Neural cell (in vitro differentiated cells): ENCODE results near the gene FBRSL1. TPM values are rescaled to one million over a fixed set of nuclear protein-coding genes. Genes with fewer than 3 reads are reported as not detected.

ENCODE experiments used
- H2AFZ ChIP-seq: fragments of 200-600, 300-800 bp; sonication (generic), shearing (Covaris generic); 2 replicates; pipeline ENCODE4 v1.6.0; 2014; ENCODE audit warnings: low read depth, mild to moderate bottlenecking, antibody characterized with exemption, low read length, moderate library complexity
- H3F3A ChIP-seq: fragments of 200-600 bp; shearing (Covaris generic); 2 replicates; pipeline ENCODE4 v1.6.1; 2016; ENCODE audit warnings: mild to moderate bottlenecking, moderate library complexity, mixed read lengths, antibody characterized with exemption, low read length; ENCODE audit not compliant: insufficient read depth, poor library complexity, severe bottlenecking
- H3K27ac ChIP-seq: fragments of 200-600, 300-800 bp; sonication (generic), shearing (Covaris generic); 2 replicates; pipeline ENCODE4 v1.5.1; 2014; ENCODE audit warnings: mild to moderate bottlenecking, low read length, moderate library complexity
- H3K27me3 ChIP-seq: fragments of 300-800, 200-600 bp; sonication (generic), shearing (Covaris generic); 2 replicates; pipeline ENCODE4 v1.6.0; 2014; ENCODE audit warnings: mild to moderate bottlenecking, low read depth, low read length, moderate library complexity; ENCODE audit not compliant: insufficient read depth
- H3K36me3 ChIP-seq: fragments of 300-800, 200-600 bp; sonication (generic), shearing (Covaris generic); 2 replicates; pipeline ENCODE4 v1.5.1; 2014; ENCODE audit warnings: mild to moderate bottlenecking, antibody characterized with exemption, low read length, moderate library complexity; ENCODE audit not compliant: insufficient read depth
- H3K4me2 ChIP-seq: fragments of 300-800, 200-600 bp; sonication (generic), shearing (Covaris generic); 2 replicates; pipeline ENCODE4 v1.6.0; 2014; ENCODE audit warnings: mild to moderate bottlenecking, low read length
- H3K4me3 ChIP-seq: fragments of 300-800, 200-600 bp; sonication (generic), shearing (Covaris generic); 2 replicates; pipeline ENCODE4 v1.5.1; 2014; ENCODE audit warnings: mild to moderate bottlenecking, low read length, moderate library complexity
- H3K79me2 ChIP-seq: fragments of 200-600 bp; shearing (Covaris generic); replicated peaks from 2 replicates; pipeline ENCODE4 v1.6.0; 2014; ENCODE audit warnings: mild to moderate bottlenecking, low read length, moderate library complexity; ENCODE audit not compliant: insufficient read depth
- H3K9ac ChIP-seq: fragments of 300-800, 200-600 bp; sonication (generic), shearing (Covaris generic); 2 replicates; pipeline ENCODE4 v1.6.1; 2016; ENCODE audit warnings: mild to moderate bottlenecking, low read length, mixed read lengths
- H3K9me2 ChIP-seq: fragments of 200-600 bp; shearing (Covaris generic); 2 replicates; pipeline ENCODE4 v1.6.1; 2016; ENCODE audit warnings: mild to moderate bottlenecking, low read length, mixed read lengths; ENCODE audit not compliant: insufficient read depth
- H3K9me3 ChIP-seq: fragments of 200-600, 300-800 bp; sonication (generic), shearing (Covaris generic); 2 replicates; pipeline ENCODE4 v1.6.1; 2016; ENCODE audit warnings: mild to moderate bottlenecking, mixed run types, low read length, moderate library complexity, mixed read lengths
- H4K20me1 ChIP-seq: fragments of 200-600 bp; shearing (Covaris generic); 2 replicates; pipeline ENCODE4 v1.6.1; 2016; ENCODE audit warnings: mild to moderate bottlenecking, mixed run types; ENCODE audit not compliant: insufficient read depth
- EP300 ChIP-seq: fragments of 450-650 bp; conservative IDR thresholded peaks from 2 replicates; pipeline ENCODE4 v1.6.1; 2014; ENCODE audit warnings: antibody characterized with exemption, mild to moderate bottlenecking, moderate library complexity; ENCODE audit not compliant: poor library complexity, severe bottlenecking
- EZH2 ChIP-seq: fragments of 200-600, 300-800 bp; shearing (Covaris generic), sonication (generic); IDR thresholded peaks from 2 replicates; pipeline ENCODE4 v1.6.1; 2014; ENCODE audit warnings: antibody characterized with exemption, low read length, borderline replicate concordance, mild to moderate bottlenecking; ENCODE audit not compliant: insufficient read depth, poor library complexity, severe bottlenecking
- MXI1 ChIP-seq: fragments of 450-650 bp; conservative IDR thresholded peaks from 2 replicates; pipeline ENCODE4 v1.6.1; 2014; ENCODE audit warnings: antibody characterized with exemption, mild to moderate bottlenecking; ENCODE audit not compliant: poor library complexity, severe bottlenecking
- POLR2AphosphoS5 ChIP-seq: IDR thresholded peaks from 2 replicates; pipeline ENCODE4 v1.6.1; 2012
- RAD21 ChIP-seq: fragments of 450-650 bp; conservative IDR thresholded peaks from 2 replicates; pipeline ENCODE4 v1.6.1; 2014; ENCODE audit warnings: antibody characterized with exemption, mild to moderate bottlenecking, moderate library complexity
- SMC3 ChIP-seq: fragments of 450-650 bp; conservative IDR thresholded peaks from 2 replicates; pipeline ENCODE4 v1.6.1; 2014; ENCODE audit warnings: antibody characterized with exemption, mild to moderate bottlenecking, moderate library complexity; ENCODE audit not compliant: poor library complexity
- TAF1 ChIP-seq: IDR thresholded peaks from 2 replicates; pipeline ENCODE4 v1.6.1; 2012; ENCODE audit warnings: low read depth
- polyA plus RNA-seq: library from polyadenylated mRNA; depleted of rRNA; stranded (reverse); fragments of >200 nt; gene quantifications from 2 replicates; pipeline ENCODE4 v1.2.3, GENCODE V29; 2014
- TF ChIP-seq, protein P1 (sequence below): fragments of 450-650 bp; IDR thresholded peaks from 2 replicates; pipeline ENCODE4 v1.5.1; 2014; ENCODE audit warnings: antibody characterized with exemption, mild to moderate bottlenecking, moderate library complexity; ENCODE audit not compliant: poor library complexity, severe bottlenecking
- TF ChIP-seq, protein P2 (sequence below): IDR thresholded peaks from 2 replicates; pipeline ENCODE4 v1.6.1; 2012; ENCODE audit warnings: borderline replicate concordance

FBRSL1 gene
- polyA plus RNA-seq, 1 donor from 2014 or later, result 11.9 TPM

DNA sequence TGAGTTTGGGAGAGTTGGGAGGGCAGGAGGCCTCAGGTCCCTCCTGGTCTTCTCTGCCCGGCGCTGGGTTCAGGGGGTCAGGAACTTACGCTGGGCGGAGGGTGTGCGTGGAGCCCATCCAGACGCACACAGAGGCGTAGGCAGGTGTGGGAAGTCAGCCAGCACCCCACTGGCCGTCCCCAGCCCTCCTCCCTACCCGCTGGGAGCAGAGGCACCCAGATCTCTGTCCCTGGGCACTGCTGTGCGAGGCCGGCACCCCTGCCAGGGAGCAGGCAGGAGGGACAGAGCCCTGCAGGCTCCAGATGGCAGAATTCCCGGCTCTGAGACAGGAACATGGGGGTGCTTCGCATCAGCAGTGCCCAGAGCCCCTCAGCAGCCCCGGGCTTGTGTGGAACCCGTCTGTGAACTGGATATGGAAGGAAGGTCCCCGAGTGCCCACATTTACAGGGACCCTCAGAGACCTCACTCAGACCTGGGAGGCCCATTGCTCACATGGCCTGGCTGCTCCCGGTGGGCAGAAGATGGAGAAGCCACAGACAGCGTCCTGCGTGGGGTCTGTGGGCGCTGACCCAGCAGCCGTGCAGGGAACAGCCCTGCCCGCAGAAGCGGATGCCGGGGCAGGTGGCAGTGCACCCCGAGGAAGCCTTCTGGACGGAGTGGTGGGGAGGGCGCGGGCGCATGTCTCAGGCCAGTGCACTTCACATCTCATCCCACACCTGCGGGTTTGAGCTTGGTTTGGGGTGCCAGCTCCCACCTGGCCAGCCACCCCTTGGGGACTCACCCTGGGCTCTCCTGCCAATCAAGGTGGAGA lies 61.1 kb downstream of the FBRSL1 start:
- no peak overlapping the region for H2AFZ ChIP-seq
- H3K9me2 ChIP-seq, result no peaks in the 10 kb centered on the region
- H3K79me2 ChIP-seq, result no peaks in the 10 kb centered on the region
- no peak overlapping the region for H3K4me3 ChIP-seq
- H3K27ac ChIP-seq, result no peak overlapping the region
- H3K4me2 ChIP-seq, result no peak overlapping the region
- no peaks in the 10 kb centered on the region for H3K9me3 ChIP-seq
- no peaks in the 10 kb centered on the region for H3K36me3 ChIP-seq
- TF ChIP-seq SMC3, result no peak
- TF ChIP-seq TAF1, result no peak
- no peak for TF ChIP-seq POLR2AphosphoS5
- TF ChIP-seq EZH2, result no peak
- no peak for TF ChIP-seq EP300
- TF ChIP-seq, protein P1, sequence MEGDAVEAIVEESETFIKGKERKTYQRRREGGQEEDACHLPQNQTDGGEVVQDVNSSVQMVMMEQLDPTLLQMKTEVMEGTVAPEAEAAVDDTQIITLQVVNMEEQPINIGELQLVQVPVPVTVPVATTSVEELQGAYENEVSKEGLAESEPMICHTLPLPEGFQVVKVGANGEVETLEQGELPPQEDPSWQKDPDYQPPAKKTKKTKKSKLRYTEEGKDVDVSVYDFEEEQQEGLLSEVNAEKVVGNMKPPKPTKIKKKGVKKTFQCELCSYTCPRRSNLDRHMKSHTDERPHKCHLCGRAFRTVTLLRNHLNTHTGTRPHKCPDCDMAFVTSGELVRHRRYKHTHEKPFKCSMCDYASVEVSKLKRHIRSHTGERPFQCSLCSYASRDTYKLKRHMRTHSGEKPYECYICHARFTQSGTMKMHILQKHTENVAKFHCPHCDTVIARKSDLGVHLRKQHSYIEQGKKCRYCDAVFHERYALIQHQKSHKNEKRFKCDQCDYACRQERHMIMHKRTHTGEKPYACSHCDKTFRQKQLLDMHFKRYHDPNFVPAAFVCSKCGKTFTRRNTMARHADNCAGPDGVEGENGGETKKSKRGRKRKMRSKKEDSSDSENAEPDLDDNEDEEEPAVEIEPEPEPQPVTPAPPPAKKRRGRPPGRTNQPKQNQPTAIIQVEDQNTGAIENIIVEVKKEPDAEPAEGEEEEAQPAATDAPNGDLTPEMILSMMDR, result no peak
- TF ChIP-seq RAD21, result no peak
- TF ChIP-seq MXI1, result no peak
- TF ChIP-seq, protein P2, sequence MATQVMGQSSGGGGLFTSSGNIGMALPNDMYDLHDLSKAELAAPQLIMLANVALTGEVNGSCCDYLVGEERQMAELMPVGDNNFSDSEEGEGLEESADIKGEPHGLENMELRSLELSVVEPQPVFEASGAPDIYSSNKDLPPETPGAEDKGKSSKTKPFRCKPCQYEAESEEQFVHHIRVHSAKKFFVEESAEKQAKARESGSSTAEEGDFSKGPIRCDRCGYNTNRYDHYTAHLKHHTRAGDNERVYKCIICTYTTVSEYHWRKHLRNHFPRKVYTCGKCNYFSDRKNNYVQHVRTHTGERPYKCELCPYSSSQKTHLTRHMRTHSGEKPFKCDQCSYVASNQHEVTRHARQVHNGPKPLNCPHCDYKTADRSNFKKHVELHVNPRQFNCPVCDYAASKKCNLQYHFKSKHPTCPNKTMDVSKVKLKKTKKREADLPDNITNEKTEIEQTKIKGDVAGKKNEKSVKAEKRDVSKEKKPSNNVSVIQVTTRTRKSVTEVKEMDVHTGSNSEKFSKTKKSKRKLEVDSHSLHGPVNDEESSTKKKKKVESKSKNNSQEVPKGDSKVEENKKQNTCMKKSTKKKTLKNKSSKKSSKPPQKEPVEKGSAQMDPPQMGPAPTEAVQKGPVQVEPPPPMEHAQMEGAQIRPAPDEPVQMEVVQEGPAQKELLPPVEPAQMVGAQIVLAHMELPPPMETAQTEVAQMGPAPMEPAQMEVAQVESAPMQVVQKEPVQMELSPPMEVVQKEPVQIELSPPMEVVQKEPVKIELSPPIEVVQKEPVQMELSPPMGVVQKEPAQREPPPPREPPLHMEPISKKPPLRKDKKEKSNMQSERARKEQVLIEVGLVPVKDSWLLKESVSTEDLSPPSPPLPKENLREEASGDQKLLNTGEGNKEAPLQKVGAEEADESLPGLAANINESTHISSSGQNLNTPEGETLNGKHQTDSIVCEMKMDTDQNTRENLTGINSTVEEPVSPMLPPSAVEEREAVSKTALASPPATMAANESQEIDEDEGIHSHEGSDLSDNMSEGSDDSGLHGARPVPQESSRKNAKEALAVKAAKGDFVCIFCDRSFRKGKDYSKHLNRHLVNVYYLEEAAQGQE, result no peak
- no peaks in the 10 kb centered on the region for H3K27me3 ChIP-seq
- no peak overlapping the region for H3K9ac ChIP-seq
- no peaks in the 10 kb centered on the region for H4K20me1 ChIP-seq
- no peaks in the 10 kb centered on the region for H3F3A ChIP-seq

GRCh38 chr12:132551641-132552031 lies 61.7 kb downstream of the FBRSL1 start:
- H3K9me2 ChIP-seq, result no peaks in the 10 kb centered on the region
- H3K4me3 ChIP-seq, result no peak overlapping the region
- TF ChIP-seq EZH2 (no peak), EP300 (no peak), POLR2AphosphoS5 (no peak), RAD21 (no peak), MXI1 (no peak), TAF1 (no peak), SMC3 (no peak)
- TF ChIP-seq, protein P1, result no peak
- TF ChIP-seq, protein P2, result no peak
- H3K9ac ChIP-seq, result no peak overlapping the region
- no peaks in the 10 kb centered on the region for H3K79me2 ChIP-seq
- H3K27ac ChIP-seq, result no peak overlapping the region
- H3K4me2 ChIP-seq, result no peak overlapping the region
- no peak overlapping the region for H2AFZ ChIP-seq
- H3K27me3 ChIP-seq, result no peaks in the 10 kb centered on the region
- H3K9me3 ChIP-seq, result no peaks in the 10 kb centered on the region
- no peaks in the 10 kb centered on the region for H4K20me1 ChIP-seq
- H3K36me3 ChIP-seq, result no peaks in the 10 kb centered on the region
- no peaks in the 10 kb centered on the region for H3F3A ChIP-seq
